ENCODE data around the gene HORMAD2.

HORMAD2 gene

GRCh38 chr22:30114361-30114760 is 34.1 kb downstream of the HORMAD2 start:
- DNase-seq: no peak

DNA sequence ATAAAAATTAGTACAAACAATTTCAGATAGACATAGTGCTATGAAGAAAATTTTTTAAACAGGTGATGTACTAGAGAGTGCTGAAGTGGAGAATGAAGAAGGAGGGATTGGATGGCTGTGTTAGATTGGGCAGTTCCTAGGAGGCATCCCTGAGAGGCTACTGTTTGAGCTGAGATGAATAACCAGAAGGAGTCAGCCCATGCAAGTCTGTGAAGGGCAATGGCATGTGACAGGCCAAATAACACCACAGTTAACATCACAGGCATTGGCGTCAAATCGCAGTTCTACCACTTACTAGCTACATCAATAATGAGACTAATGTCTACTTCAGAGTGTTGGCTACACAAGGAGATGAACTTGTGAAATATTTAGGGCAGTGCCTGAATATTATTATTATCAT is 35.4 kb downstream of the HORMAD2 start:
- no peak for DNase-seq

GRCh38 chr22:30116362-30117117 is 36.3 kb downstream of the HORMAD2 start:
- no peak for DNase-seq

DNA sequence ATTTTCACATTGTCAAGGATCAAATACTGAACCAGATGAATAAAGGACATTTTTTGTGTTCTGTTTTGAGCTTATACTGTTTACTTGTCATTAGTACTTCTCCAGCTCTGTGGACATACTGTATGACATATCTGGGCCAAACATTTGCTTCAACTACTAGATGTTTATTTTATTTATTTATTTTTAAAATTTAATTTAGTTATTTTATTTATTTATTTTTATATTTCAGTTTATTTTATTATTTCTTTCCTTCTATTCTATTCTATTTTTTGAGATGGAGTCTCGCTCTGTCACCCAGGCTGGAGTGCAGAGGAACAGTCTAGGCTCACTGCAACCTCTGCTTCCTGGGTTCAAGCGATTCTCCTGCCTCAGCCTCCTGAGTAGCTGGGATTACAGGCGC is 37.0 kb downstream of the HORMAD2 start:
- no peak for DNase-seq

DNA sequence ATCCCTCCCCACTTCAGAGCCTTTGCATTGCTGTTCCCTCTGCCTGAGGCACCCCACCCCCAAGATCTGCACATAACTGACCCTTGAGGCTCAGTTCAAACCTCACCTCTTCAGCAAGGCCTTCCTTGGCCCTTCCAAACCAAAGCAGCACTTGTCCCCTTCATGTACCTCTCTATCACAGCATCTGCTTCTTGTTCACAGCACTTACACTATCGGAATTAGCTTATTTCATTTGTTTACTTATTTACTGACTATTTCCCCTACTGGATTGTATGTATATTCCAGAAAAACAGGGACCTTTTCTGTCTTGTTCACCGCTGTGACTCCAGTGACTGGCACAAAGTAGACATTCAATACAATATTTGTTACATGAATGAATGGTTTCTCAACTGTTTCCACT is 38.0 kb downstream of the HORMAD2 start:
- no peak for DNase-seq

DNA sequence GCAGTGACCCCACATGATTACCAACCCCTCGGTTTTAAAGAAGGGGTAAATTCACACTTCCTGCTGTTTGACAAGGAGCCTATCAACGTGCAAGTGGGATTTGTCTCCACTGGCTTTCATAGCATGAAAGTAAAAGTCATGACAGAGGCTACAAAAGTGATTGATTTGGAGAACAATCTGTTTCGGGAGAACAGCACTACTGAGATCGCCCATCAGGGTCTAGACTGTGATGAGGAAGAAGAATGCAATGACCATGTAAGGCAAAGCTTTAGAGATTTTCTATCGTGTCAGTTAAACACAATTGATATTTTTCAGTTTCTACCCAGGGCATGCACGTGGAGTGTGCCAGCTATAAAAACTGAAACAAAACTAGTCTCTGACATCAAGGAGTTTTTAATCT is 41.7 kb downstream of the HORMAD2 start:
- DNase-seq: no peak

- no peak for DNase-seq
Measured at GRCh38 chr22:30123463-30123862, 43.2 kb downstream of the HORMAD2 start.

DNA sequence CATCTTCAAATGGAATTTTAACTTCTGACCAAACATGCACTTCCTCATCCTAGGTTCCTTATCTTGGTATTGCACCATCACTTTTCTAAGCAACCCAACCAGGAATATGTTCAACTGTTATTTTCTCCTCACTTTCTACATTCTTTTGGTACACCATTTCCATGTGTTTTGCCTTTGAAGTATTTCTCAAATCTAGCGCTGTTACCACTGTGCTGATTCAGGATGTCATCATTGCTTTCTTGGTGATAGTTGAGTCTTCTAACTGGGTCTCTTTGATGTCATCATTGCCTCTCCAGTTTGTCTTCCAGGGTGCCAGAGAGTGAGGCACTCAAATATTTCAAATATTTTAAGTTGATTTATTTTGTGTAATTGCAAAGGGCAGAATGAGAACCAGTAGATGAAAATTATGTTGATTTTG is 47.5 kb downstream of the HORMAD2 start:
- no peak for DNase-seq

DNA sequence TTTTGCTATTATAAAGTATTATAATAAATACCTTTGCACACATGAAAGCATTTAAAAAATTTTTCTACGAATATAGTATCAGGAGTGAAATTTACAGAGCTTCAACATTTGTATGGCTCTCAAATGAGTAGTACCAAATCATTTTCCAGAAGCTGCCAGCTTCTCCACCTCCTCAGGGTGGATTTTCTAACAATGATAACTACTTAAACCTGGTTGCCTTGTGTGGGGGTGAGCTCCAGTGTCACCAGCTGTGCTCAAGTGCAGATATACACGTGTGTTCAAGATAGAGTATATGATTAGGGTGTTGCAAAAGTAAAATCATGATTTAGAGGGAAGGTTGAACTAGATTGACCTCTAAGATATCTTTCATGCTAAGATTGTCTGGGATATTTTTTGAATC is 48.2 kb downstream of the HORMAD2 start:
- no peak for DNase-seq

GRCh38 chr22:30129636-30130035 is 49.4 kb downstream of the HORMAD2 start:
- no peak for DNase-seq

DNA sequence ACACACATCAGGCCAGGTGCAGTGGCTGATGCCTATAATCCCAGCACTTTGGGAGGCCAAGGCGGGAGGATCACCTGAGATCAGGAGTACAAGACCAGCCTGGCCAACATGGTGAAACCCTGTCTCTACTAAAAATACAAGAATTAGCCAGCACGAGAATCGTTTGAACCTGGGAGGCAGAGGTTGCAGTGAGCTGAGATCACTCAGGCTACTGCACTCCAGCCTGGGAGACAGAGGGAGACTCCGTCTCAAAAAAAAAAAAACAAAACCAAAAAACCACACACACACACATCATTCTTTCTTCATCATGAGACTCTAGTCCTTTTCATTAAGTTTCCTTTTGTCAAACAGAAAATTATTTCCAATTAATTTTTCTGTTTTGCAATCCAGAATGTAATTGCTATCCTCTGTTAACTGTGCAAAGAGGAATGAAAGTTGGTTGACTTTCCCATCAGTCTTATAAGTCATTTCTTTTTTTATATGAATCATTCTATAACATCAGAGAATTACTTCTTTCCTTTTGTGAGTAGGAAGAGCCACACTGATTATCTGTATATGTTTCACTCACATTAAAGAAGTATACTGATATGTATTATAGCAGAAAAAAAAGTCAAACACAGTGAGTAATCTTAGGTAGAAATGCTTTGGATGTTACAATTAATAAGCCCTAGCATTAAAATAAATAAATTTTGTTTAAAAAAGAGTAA is 52.2 kb downstream of the HORMAD2 start:
- DNase-seq: no peak

- no peak for DNase-seq
Measured at GRCh38 chr22:30140414-30140813, 60.1 kb downstream of the HORMAD2 start.

- DNase-seq: no peak
Measured at GRCh38 chr22:30143265-30143664, 63.0 kb downstream of the HORMAD2 start.

- no peak for DNase-seq
Measured at GRCh38 chr22:30144391-30144790, 64.1 kb downstream of the HORMAD2 start.

DNA sequence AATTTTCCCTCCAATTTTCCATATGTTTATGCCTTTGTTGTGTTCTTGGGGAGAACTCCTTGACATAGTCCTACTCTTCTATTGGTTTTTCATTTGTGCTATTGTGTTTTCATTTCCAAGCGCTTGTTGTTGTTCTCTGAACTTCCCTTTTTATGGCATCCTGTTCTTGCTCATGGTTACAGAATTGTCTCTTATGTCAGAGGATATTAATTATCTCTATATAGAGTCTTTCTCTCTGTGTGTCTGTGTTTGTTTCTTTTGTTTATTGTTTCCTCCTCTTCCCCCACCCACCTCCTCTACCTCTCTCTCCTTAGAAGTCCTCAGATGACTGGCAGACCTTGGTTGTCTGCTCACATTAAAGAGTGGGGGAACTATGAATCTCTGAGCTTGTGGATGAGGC is 69.9 kb downstream of the HORMAD2 start:
- DNase-seq: no peak

DNA sequence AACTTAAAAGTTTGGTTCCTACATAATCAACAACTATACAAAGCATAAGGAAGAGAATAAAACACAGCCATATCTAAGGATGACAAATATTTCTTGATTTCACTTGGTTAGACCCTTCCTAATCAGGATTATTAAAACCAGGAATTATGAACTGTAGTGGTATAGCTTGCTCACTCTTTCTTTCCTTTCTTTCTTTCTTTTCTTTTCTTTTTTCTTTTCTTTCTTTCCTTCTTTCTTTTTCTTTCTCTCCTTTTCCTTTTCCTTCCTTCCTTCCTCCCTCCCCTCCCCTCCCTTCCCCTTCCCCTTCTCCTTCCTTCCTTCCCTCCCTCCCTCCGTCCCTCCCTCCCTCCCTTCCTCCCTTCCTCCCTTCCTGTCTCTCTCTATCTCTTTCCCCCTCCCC is 78.0 kb downstream of the HORMAD2 start:
- no peak for DNase-seq

DNA sequence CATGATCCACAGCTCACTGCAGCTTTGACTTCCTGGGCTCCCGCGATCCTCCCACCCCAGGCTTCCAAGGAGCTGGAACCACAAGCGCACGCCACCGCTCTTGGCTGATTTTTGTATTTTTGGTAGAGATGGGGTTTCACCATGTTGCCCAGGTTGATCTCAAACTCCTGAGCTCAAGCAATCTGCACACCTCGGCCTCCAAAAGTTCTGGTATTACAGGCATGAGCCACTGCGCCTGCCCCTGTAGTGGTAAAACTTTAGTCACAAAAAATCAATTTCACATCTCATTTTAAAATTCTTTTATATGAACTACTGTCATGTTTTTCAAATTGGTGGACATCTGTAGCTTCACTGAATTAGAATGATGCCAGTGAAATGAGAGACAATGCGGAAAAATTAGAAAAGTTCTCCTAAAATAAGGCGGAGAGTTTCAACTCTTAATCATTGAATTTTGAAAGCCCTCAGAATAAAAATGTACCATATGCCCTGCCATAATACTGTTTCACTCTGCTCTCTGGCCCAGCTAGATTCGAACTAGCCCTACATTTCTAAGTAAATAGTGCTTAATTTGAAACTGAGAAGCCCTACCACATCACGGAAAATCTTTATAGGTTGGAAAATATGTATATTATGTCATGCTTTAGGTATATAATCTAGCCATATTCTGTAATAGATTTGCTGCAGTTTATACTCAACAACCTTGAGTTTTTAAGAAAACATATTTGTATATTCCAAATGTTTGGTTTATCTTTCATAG is 78.7 kb downstream of the HORMAD2 start:
- DNase-seq: no peak

DNA sequence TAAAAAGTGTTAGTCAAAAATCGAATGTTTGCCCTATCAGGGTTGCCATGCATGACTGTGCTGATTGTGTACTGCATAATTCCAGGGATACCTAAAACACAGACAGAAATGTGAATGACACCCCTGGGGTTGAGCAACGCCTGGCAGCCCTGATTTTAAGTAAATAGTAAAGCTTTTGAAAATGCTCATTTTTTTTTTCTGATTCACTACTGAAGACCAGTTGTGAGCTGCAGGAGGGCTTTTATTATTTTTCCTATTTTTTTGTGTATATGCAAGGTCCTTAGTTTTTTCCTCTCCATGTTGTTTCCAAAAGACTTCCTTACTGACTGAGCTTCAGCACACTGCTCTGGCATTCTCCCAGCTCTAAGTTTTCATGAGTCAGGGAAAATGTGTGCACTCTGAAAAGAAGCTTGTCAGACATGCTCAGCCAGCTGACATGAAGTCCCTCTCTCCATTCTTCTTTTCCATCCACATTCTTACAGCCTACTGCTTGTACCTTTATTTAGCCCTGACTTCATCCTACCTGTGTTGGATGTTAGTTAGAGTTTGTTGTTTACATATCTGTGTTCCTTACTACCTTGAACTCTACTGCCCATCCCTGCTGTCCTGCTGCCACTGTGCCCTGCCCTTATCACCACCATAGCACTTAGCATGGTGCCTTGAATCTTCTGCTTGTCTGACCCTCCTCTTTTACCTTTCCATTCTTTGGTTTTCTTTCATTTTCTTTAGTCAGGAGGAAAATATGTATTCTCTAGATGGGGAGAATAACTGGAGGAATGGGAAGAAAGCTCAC is 79.5 kb downstream of the HORMAD2 start:
- no peak for DNase-seq

- no peak for DNase-seq
Measured at GRCh38 chr22:30161051-30161469, 80.8 kb downstream of the HORMAD2 start.

DNA sequence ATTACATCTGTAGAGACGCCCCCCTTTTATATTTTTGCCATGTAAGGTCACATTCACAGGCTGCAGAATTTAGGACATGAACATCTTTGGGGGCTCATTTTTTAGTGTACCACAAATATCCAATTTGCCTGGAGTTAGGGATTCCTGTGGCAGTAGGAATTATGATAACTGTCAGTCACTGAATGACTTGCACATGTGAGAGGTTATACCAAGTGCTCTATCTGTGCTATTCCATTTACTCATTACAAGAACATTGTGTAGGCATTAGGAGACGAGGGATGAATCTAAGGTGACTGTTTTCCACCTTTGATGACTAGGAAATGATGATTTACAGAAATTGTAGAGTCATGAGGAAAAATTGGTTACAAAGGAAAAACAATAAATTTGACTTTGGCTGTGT is 87.0 kb downstream of the HORMAD2 start:
- no peak for DNase-seq

DNA sequence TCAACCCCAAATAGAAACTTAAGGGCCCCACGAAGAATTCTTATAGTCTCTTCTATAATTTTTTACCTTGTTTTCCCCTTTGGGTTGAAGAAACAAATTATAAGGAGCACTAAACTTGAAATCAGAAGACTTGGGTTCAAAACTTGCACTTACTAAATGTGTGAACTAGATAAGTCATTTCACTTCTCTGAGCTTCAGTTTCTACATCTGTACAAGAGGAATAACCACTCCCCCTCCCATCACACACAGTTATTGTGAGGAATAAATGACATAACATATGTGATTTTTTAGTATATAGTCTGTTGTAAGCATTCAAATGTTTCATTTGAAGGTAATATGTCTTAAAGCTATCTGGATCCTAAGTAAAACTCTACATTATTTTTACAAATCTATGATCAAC is 87.5 kb downstream of the HORMAD2 start:
- no peak for DNase-seq

DNA sequence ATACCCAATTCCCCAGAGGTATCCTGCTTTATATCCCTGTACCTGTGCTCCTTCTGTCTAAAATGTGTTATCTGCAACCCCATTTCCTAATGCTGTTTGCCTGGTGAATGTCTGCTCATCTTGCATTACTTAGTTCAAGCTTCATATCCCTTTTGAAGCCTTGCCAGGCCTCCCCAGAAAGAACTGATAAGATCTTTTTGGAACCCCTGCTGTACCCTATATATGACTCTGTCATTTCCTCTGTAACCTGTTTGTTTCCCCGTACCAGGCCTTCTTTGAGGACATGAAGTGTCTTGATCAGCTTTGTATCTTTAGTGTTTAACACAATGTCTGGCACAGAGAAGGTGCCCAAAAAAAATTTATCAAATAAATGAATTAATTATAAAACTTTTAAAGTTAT is 88.7 kb downstream of the HORMAD2 start:
- DNase-seq: no peak

- no peak for DNase-seq
Measured at GRCh38 chr22:30170129-30170528, 89.9 kb downstream of the HORMAD2 start.
